Inflammatory macrophage treated with lipopolysaccharide for 1 hour (primary cell): ENCODE results near the gene KIF4B.
"Not testable (repeated sequence)": the region's sequence is repeated elsewhere in the genome, so short reads cannot be mapped to it uniquely, and the experiment has no call there.

Experiments used
- DNase-seq, 2 donors: peaks; one replicate each; pipeline ENCODE4 v3.0.0-alpha.2; 2020 to 2022

KIF4B gene, protein sequence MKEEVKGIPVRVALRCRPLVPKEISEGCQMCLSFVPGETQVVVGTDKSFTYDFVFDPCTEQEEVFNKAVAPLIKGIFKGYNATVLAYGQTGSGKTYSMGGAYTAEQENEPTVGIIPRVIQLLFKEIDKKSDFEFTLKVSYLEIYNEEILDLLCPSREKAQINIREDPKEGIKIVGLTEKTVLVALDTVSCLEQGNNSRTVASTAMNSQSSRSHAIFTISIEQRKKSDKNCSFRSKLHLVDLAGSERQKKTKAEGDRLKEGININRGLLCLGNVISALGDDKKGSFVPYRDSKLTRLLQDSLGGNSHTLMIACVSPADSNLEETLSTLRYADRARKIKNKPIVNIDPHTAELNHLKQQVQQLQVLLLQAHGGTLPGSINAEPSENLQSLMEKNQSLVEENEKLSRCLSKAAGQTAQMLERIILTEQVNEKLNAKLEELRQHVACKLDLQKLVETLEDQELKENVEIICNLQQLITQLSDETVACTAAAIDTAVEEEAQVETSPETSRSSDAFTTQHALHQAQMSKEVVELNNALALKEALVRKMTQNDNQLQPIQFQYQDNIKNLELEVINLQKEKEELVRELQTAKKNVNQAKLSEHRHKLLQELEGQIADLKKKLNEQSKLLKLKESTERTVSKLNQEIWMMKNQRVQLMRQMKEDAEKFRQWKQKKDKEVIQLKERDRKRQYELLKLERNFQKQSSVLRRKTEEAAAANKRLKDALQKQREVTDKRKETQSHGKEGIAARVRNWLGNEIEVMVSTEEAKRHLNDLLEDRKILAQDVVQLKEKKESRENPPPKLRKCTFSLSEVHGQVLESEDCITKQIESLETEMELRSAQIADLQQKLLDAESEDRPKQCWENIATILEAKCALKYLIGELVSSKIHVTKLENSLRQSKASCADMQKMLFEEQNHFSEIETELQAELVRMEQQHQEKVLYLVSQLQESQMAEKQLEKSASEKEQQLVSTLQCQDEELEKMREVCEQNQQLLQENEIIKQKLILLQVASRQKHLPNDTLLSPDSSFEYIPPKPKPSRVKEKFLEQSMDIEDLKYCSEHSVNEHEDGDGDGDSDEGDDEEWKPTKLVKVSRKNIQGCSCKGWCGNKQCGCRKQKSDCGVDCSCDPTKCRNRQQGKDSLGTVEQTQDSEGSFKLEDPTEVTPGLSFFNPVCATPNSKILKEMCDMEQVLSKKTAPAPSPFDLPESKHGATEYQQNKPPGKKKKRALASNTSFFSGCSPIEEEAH

DNA sequence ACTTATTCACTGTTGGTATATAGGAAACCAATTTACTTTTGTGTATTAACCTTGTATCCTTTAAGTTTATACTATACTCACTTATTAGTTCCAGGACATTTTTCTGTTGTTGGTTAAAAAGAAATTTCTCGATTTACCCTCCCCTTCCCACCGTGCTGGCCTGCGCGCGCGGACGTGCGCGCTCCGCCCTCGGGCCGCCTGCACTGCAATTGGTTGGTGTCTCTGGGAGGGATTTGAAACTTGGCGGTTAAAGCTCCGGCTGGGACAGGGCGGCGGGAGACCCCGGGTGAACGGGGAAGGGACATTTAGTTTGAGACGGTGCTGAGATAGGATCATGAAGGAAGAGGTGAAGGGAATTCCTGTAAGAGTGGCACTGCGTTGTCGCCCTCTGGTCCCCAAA lies at the start of gene KIF4B:
TSS of gene KIF4B (plus strand) at position 230 of the 400 bp plus-strand sequence. CDS start at position 335, 105 bp downstream.
- DNase-seq: no peak

DNA sequence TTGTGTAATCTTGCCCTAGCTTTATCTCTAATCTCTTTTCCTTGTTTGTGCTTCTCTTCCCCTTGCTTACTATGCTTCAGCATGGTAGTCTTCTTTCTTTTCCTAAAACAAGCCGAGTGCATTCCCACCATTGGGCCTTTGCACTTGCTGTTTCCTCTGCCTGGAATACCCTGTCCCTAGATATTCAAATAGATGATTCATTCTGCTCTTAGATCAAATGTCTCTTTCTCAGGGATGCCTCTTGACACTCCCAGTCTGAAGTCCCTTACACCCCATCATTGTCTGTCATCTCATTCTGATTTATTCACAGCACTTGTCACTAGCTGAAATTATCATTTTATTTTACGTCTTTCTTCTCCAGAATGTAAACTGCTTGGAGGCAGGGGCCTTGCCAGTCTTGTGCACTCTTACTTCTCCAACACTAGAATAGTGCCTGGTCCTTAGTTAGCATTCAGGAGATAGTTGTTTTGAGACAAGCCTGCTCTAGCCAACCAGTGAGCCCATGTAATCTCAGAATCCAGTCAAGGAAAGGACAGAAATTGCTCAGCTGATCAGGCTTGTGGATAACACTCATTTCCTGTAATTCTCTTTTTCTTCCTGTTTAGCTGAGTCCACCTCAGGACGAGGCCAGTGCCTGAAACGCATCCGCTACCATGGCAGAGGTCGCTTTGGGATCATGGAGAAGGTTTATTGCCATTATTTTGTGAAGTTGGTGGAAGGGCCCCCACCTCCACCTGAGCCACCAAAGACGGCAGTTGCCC lies 47.3 kb upstream of the KIF4B start:
- DNase-seq: no peak

DNA sequence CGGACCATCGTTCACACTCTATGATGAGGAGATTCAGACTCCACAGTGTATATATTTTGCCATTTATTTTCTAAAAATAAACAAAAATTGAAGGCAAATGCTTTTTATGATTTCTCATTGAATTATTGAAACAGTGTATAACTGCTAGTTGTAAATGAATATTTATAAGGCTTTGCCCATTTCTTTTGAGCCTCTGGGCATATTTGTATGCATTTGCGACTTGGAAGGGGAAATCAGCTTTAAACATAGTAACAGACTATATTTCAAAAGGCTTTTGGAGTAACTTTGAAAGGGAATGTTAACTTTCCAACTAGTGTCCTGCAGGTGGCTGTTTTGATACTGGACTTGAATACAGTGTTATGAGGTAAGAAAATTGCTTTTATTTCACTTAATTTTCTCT lies 46.7 kb upstream of the KIF4B start:
- DNase-seq: no peak

DNA sequence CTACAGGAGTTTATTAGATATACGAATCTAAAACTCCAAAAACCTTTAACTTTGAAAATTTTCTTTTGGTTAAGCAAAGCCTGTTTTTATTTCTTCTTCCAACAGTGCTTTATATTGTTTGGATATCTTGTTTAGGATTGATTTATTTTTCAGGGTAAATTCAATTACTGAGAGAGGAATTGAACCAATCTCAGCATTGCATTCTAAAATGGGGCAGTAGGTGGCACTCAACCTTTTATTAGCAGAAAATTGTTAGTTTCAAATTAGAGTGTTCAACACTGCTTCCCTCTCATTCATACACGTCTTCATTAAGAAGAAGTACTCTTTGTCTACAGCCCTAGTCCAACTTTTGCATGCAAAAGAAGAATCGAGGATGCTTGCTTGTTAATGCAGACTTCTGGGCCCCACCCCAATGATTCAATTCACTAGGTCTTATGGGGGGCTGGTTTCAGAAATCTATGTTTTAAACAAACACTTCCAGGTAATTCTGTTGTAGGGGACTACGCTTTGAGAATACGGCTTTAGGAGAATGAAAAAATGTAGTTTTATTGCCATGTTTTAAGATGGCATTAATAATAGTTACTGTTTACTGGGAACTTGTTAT lies 46.0 kb upstream of the KIF4B start:
- DNase-seq: peak in 1 of 2 donors; percentile 41

DNA sequence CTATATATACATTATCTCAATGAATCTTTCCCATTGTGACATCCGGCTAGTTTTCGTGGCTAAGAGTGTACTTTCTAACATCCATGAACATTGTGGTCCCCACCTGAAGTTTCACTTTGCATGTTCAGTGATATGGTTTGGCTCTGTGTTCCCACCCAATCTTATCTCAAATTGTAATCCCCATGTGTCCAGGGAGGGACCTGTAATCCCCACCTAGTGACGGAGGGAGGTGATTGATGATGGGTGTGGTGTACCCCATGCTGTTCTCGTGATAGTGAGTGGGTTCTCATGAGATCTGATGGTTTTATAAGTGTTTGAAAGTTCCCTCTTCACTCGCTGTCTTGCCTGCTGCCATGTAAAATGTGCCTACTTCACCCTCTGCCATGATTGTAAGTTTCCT lies 44.6 kb upstream of the KIF4B start:
- no peak for DNase-seq

DNA sequence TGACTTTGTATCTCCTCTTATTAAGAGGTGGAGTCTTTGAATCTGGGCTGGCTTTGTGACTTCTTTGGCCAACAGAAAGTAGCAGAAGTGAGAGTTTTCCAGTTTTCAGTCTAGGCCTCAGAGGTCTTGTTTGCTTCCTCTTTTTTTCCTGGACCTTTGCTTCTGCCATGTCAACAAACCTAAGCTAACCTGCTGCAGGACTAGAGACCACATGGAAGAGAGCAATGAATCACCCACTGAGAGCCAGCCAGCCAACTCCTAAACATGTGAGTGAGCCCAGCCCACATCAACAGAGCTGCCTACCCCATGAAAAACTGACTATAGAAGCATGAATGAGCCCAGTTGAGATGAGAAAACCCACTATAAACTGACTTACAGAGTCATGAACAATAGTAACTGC lies 42.8 kb upstream of the KIF4B start:
- DNase-seq: no peak

DNA sequence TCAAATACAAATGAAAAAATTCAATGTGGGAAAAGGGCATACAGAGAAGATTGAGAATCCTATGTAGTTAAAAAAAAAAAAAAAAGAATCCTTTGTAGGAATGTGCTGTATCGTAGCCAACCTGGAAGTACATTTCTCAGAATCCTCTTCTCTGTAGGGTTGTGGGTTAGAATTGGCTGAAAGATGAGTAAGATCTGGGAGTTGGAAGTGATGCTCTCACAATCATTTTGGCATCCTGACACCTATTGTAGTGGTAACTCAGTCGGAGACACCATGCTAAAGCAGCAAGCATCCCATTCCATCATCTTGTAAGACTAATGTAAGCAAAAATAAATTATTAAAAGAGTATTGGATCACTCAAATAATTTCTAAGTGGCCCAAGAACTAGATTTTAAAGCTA lies 42.1 kb upstream of the KIF4B start:
- DNase-seq: no peak

DNA sequence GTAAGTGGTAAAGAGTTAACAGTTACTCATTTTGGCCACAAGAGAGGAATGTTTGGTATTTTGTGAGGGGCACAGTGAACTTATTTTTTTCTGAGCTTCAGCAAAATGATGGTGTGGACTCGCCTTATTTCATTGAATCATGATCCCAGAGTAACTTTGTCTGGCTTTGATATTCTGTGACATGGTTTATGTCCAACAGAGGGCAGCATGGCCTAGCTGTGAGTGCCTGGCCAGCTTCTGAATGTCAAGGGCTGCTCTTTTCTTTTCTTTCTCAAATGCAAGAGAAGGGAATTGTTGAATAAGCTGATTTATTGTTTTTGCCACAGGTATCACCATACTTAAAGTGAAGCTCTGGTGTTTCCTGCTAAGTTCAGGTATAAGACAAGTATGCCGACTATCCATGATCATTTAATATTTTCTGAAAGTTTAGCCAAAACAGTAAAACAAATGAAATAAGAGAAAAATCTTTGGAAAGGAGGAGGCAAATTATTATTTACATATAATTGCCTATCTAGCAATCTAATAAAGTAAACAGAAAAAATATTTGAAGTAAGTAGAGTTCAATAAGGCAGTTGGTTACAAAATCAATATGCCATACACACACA lies 41.0 kb upstream of the KIF4B start:
- DNase-seq: peak in 1 of 2 donors; percentile 12

DNA sequence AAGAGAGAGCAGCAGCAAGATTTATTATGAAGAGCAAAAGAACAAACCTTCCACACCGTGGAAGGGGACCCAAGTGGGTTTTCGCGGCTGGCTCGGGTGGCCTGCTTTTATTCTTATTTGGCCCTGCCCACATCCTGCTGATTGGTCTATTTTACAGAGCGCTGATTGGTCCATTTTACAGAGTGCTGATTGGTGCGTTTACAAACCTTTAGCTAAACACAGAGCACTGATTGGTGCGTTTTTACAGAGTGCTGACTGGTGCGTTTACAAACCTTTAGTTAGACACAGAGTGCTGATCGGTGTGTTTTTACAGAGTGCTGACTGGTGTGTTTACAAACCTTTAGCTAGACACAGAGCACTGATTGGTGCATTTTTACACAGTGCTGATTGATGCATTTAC lies 37.5 kb upstream of the KIF4B start:
- not testable (repeated sequence) for DNase-seq

DNA sequence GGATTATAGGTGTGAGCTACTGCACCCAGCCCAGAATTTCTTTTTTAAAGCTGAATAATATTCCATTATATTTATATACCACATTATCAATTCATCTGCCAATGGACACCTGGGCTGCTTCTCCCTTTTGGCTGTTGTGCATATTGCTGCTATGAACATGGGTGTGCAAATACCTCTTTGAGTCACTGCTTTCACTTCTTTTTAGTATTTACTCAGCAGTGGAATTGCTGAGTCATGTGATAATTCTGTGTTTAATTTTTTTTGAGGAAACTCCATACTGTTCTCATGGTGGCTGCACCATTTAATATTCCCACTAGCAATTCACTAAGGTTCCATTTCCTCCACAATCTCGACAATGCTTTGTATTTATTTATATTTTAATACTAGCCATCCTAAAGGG lies 36.1 kb upstream of the KIF4B start:
- DNase-seq: peak; percentile 5 to 10

DNA sequence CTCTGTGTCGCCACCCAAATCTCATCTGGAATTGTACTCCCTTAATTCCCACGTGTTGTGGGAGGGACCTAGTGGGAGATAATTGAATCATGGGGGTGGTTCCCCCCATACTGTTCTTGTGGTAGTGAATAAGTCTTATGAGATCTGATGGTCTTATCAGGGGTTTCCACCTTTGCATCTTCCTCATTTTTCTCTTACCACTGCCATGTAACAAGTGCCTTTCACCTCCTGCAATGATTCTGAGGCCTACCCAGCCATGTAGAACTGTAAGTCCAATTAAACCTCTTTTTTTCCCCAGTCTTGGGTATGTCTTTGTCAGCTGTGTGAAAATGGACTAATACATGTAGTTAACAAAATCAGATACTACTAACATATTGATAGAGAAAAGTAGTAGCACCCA lies 35.3 kb upstream of the KIF4B start:
- DNase-seq: not testable (repeated sequence)

DNA sequence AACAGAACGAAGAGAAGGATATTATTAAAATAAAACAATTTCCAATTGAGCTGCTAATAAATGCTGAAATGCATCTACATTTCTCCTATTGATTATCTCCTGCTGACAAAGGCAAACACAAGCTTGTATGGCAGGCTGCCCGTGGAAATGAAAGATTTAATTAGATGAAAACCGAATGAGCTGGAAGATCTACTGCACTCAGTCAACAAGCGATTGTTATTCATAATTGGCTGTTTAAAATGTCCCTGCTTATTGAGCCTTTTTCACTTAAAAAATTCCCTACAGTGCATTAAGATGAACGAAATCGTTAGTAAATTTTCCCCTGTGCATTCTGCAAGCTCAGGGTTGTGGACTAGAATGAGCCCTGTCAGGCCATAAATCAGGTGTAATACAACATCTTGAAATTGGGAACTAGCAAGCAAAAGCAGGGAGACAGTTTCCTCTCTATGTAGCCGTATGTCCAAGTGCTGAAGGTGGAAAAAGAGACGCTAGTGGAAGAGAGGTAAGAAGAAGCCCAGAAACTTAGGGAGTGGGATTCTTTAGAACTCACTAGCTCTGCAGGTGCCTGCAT lies 28.5 kb upstream of the KIF4B start:
- DNase-seq: no peak

DNA sequence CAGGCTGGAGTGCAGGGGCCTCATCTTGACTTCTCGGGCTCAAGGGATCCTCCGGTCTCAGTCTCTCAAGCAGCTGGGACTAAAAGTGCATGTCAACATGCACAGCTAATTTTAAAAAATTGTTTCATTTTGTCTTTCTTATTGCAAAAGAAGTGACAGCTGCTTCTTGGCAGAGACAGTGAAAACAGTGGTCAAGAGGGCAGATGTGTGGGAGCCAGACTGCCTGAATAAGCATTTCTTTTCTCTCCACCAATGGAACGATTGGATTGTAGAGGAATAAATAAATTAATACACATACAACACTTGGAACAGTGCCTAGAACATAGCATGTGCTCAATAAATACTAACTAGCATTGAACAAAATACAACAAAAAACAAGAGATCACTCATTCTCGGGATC lies 27.4 kb upstream of the KIF4B start:
- no peak for DNase-seq

DNA sequence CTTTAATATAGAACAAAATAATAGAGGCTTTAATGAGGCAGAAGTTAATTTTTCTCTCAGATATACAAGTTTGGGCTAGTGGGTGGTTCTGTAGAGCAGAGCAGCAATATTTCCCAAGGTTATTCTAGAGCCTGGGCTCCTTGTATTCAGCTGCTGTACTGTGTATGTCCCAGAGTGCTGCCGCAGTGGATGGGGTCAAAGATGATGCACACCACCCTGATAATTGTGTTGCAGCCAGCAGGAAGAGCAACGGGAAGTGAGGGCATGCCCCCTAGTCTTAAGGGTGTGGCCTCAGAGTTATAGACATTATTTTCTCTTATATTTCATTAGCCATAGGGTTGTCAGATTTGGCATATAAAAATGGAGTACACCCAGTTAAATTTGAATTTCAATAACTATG lies 23.9 kb upstream of the KIF4B start:
- DNase-seq: no peak

DNA sequence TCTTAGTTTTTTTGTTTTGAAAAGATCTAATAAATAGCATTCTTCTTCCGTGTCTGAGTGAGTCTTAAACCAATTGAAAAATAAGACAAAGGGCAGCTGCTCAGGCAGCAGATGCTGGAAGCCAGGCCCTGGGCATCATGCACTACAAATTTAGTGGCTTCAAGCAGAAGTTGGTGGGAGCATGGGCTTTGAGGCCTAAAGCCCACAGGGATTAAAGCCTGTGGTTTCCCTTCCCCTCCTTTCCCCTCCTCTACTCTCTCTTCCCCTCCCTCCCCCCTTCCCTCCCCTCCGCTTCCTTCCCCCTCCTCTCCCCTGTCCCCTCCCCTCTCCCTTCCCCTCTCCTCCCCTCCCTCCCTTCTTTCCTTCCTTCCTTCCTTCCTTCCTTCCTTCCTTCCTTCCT lies 20.1 kb upstream of the KIF4B start:
- DNase-seq: no peak

DNA sequence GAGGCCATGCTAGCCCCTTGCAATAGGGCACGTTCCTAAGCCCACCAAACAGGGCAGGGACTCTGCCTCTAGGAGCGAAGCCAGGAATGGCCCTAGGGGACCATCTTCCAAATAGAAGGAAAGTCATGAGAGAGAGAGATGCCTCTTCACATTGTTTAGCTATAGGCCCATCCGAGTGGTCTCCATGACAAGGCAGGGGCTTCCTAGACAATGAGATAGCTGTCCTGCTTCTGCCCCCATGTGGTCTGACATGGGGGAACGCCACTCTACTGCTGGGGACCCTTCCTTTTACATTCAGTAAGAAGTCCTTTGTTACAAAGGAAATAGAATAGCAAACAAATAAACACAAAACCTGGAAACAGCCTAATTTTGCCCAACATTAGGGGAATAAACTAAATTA lies 17.9 kb upstream of the KIF4B start:
- no peak for DNase-seq

DNA sequence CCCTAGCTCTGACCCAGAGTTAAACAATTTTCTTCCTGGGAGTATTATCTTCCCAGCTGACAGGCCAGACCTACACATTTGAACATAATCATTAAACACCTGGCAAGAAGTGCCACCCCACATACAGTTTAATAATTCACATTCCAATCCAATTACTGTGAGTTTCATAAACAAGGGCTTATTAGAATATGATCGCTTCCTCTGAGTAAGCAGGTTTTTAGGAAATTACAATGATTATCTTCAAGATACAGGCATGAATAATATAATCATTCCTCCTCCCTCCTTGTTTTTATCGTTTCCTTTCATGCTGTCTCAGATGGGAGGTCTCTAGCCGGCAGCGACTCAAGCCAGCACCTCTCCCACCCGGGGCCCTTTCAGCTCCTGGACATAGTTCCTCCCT lies 15.8 kb upstream of the KIF4B start:
- no peak for DNase-seq

DNA sequence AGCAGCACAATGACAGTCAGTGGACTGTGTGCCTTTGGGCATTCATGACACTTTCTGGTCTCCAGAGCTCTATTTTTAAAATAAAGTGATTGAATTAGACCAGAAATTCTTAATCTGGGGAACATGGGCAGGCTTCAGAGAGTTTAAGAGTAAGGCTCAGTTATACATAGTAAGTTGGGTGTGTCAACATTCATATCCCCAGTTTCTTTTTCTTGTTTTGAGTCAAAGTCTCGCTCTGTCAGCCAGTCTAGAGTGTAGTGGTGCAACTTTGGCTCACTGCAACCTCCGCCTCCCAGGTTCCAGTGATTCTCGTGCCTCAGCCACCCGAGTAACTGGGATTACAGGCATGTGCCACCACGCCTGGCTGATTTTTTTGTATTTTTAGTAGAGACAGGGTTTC lies 13.7 kb upstream of the KIF4B start:
- no peak for DNase-seq

DNA sequence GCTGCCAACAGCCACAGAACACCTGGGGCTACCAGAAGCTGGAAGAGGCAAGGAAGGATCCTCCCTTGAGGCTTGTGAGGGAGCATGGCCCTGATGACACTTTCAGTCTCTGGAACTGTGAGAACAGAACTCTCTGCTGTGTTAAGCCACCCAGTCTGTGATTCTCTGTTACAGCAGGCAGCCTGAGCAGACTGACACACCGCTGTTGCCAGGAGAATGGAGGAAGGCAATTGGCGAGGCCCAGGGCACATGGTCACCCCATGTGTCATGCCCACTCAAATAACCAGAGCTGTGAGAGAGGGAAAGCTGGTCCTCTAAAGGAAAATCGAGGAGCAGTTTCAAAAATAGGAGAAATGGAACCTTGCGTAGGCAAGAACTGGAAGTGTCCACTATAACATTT lies 12.0 kb upstream of the KIF4B start:
- no peak for DNase-seq

DNA sequence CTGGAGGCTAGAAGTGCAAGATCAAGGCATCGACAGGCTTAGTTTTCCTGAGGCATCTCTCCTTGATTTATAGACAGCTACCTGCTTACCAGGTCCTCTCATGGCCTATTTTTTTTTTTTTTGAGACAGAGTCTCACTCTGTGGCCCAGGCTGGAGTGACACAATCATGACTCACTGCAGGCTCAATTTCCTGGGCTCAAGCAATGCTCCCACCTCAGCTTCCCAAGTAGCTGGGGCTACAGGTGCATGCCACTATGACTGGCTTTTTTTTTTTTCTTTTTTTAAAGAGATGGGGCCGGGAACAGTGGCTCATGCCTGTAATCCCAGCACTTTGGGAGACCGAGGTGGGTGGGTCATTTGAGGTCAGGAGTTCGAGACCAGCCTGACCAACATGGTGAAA lies 10.8 kb upstream of the KIF4B start:
- DNase-seq: not testable (repeated sequence)

DNA sequence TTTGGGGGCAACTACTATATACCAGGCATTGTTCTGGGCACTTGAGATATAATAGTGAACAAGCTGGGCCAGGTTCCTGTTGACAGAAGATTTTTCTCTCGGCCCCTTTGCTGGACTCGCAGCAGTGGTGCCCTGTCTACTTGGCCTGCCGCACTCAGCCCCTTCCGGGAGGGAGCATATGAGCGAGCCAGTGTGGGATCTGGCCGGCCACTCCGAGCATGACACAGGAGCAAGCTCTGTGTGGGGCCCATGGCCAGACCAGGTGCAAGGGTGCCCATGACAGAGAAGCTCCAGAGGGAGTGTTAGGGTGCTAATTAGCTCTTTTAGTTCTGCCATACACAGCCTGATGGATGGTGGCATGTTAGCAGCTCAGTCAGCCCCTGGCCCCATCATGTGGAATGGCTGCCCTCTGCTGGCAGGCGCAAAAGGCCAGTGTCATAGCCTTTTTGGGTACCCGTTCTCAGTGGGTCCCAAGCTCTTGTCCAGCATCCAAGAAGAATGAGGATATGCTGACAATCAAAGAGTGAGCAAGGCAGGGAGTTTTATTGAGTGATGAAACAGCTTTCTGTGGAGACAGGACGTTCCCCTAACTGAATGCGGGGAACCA lies 9.3 kb upstream of the KIF4B start:
- peak in 1 of 2 donors; percentile 11 for DNase-seq
